HG03039 (cell line): ENCODE results near the gene COLEC12.
"Not testable (repeated sequence)": the region's sequence is repeated elsewhere in the genome, so short reads cannot be mapped to it uniquely, and the experiment has no call there.

Experiments
- ATAC-seq: cut with Tn5 transposase; IDR thresholded peaks from one replicate; pipeline ENCODE4 v1.9.1; 2021; ENCODE audit warnings: mild to moderate bottlenecking, moderate library complexity; ENCODE audit not compliant: unreplicated experiment

The COLEC12 gene

GRCh38 chr18:332007-332406, 168.5 kb downstream of the COLEC12 start:
- ATAC-seq: no peak

GRCh38 chr18:331221-331821, 169.2 kb downstream of the COLEC12 start:
- ATAC-seq: no peak

- no peak for ATAC-seq
Measured at GRCh38 chr18:328928-329327, 171.6 kb downstream of the COLEC12 start.

GRCh38 chr18:326846-327245, 173.7 kb downstream of the COLEC12 start:
- no peak for ATAC-seq

GRCh38 chr18:323253-323622, 177.3 kb downstream of the COLEC12 start:
- no peak for ATAC-seq

DNA sequence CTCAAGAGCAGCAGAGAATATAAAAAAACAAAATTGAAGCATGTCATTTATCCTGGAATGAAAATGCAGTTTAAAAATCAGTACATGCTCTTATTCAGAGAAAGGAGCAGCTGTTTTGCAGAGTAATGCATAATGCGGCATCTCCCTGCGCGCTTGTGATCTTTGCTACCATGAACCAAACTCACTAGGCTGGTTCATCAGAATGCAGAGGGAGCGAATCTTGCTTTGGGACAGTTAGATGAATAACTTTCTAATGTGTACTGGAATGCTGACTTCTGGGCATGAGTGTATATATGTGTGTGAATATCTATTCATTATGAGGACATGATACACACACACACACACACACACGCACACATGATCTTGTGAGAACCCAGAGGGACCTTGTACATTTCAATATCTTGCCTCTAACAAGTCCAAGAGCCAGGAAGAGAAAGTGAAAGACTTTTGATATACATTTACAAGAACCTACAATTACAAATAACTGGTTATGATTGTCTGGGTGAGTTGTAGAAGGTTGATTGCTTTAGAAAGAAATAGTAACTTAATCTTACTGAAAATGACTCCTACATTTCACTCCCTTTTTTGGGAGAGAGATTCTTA, 178.5 kb downstream of the COLEC12 start:
- no peak for ATAC-seq

GRCh38 chr18:320155-320554, 180.3 kb downstream of the COLEC12 start:
- no peak for ATAC-seq

GRCh38 chr18:319720-320119, 180.8 kb downstream of the COLEC12 start:
- no peak for ATAC-seq

GRCh38 chr18:318791-319291, 181.7 kb downstream of the COLEC12 start:
- no peak for ATAC-seq

DNA sequence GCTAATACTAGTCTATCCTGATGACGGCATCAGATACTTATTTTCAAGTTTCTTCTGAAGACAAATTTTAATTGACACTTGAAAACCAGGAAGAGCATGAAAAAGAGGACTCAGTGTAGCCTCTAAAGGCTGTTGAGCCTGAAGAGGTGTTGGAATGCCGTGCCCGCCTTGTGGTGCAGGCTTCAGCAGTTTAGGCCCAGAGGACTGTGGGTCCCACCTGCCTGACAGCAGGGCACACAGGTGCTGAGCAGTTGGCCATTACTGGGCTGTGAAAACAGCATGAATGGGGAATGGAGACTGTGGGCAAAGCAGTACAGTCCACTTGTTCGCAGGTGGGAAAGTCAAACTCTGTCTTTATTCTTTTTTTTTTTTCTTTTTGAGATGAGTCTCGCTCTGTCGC, 182.9 kb downstream of the COLEC12 start:
- ATAC-seq: no peak

- no peak for ATAC-seq
Measured at GRCh38 chr18:316393-316792, 184.1 kb downstream of the COLEC12 start.

DNA sequence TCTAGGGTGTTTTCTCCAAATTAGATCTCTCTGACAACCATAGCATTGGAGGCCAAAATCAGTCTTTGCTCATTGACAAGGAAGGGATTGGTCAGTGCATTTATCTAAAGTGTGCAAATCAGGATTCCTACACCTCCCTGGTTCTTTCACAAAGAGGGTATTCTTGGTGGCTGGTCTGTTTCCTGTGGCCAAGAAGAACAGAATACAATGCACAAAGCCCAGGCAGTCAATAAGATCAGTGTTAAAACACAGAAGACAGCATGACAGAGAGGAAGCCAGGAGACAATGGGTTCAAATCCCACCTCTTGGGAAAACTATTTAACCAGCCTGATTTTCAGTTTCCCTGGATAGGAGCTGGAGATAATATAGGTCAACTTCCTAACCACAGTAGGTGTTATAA, 186.6 kb downstream of the COLEC12 start:
- ATAC-seq: no peak

DNA sequence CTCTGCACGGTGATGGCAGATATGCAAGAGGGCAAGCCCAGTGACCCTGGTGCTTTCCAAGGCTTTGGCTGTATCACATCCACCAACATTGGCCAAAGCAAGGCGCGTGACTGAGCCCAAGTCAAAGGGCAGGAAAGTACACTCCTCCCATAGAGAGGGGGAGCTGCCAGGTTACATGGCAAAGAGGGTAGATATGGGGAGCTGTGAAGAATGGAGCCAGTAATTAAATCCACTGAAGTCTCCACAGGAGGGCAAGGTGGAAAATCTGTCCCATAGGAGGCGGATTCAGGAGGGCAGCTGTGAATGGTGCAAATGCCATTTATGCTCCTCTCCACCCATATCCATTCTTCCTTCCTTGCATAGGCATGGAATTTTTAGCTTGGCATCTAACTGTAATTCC, 188.1 kb downstream of the COLEC12 start:
- ATAC-seq: no peak

GRCh38 chr18:310042-310441, 190.5 kb downstream of the COLEC12 start:
- no peak for ATAC-seq

- not testable (repeated sequence) for ATAC-seq
Measured at GRCh38 chr18:308086-308485, 192.4 kb downstream of the COLEC12 start.

DNA sequence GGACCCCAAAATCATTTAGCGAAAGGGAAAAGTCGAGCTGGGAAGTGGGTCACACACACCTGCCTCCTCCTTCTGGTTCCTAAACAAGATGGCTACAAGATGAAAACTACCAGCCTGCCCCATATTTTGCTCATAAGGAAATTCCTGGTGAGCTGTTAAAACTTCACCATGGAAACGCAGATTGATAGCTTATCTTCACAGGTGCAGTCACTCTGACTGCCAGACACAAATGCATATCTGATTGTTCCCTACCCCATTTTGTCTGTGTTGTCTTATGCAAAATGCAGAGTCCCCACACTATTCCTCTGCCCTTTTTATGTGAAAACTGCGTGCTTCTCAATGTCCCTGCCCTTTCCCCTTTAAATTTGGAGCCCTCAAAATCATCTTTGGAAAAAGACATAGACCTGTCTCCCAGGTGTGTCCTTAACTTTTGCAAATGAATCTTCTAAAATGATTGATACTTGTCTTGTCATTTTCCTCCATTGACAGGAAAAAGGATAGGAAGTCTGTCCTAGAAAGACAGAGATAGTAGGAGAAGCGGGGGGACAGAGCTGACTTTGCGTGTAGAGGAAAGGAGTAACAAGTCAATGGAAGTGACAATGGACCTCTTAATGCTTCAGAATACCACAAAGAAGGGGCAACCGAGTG, 193.8 kb downstream of the COLEC12 start:
- no peak for ATAC-seq

- ATAC-seq: no peak
Measured at GRCh38 chr18:305003-305501, 195.4 kb downstream of the COLEC12 start.

GRCh38 chr18:303607-304006, 196.9 kb downstream of the COLEC12 start:
- ATAC-seq: no peak

- no peak for ATAC-seq
Measured at GRCh38 chr18:303011-303410, 197.5 kb downstream of the COLEC12 start.

- no peak for ATAC-seq
Measured at GRCh38 chr18:302097-302496, 198.4 kb downstream of the COLEC12 start.

GRCh38 chr18:297936-298335, 202.6 kb downstream of the COLEC12 start:
- ATAC-seq: no peak
